HEK293T (cell line): ENCODE measurements around the gene FGFR3.

Source experiments
- ARNT ChIP-seq: fragments of 450-650 bp; IDR thresholded peaks from 2 replicates; pipeline ENCODE4 v1.6.1; 2017; ENCODE audit warnings: mild to moderate bottlenecking
- BHLHE40 ChIP-seq: fragments of 450-650 bp; IDR thresholded peaks from 2 replicates; pipeline ENCODE4 v1.6.1; 2016; ENCODE audit warnings: mild to moderate bottlenecking, moderate library complexity, borderline replicate concordance
- ELF4 ChIP-seq: fragments of 450-650 bp; IDR thresholded peaks from 2 replicates; pipeline ENCODE4 v1.6.1; 2017; ENCODE audit warnings: antibody characterized with exemption
- FOXA1 ChIP-seq: fragments of 450-650 bp; IDR thresholded peaks from 2 replicates; pipeline ENCODE4 v1.6.1; 2016; ENCODE audit warnings: mild to moderate bottlenecking
- FOXM1 ChIP-seq: fragments of 450-650 bp; IDR thresholded peaks from 2 replicates; pipeline ENCODE4 v1.6.1; 2017; ENCODE audit warnings: mild to moderate bottlenecking, borderline replicate concordance
- L3MBTL2 ChIP-seq: fragments of 450-650 bp; conservative IDR thresholded peaks from 2 replicates; pipeline ENCODE4 v1.6.1; 2016; ENCODE audit warnings: mild to moderate bottlenecking
- LEF1 ChIP-seq: fragments of 450-650 bp; IDR thresholded peaks from 2 replicates; pipeline ENCODE4 v1.6.1; 2017; ENCODE audit warnings: mild to moderate bottlenecking, borderline replicate concordance
- SP1 ChIP-seq: fragments of 450-650 bp; IDR thresholded peaks from 2 replicates; pipeline ENCODE4 v1.6.1; 2017
- TARDBP ChIP-seq: fragments of 450-650 bp; IDR thresholded peaks from 2 replicates; pipeline ENCODE4 v1.6.1; 2016
- ZNF384 ChIP-seq: fragments of 450-650 bp; IDR thresholded peaks from 2 replicates; pipeline ENCODE4 v1.6.1; 2016
- TF ChIP-seq, protein P1 (sequence below): fragments of 450-650 bp; IDR thresholded peaks from 2 replicates; pipeline ENCODE4 v1.6.1; 2016

DNA sequence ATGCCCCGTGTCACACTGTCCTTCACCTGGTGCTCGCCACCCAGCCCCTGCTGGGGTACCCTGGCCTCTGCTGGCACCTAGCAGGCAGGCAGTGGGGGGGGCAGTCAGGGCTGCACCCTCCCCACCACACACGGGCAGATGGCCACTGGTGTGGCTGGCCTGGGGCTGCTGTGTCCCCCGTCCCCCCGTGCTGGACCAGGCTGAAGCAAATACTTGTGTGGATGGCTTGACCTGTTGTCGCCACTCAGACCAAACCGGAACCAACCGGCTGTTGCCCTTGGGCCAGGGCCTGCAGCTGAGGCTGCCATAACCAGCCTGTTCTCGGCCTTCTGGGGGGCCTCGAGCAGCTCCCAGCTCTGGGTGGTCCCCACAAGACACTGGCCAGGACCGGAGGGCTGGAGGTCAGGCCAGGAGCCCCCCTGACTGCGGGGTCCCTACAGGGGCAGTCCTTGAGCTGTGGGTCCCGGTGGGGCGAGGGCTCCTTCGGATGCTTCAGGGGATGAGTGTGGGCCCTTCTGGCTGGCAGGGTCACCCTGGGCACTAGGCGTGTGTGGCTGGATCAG is 4.3 kb downstream of the FGFR3 start:
- TF ChIP-seq TARDBP (no peak), SP1 (no peak), BHLHE40 (no peak), FOXM1 (no peak), FOXA1 (no peak), L3MBTL2 (no peak), LEF1 (no peak), ZNF384 (no peak), ELF4 (no peak), ARNT (no peak)
- TF ChIP-seq, protein P1, sequence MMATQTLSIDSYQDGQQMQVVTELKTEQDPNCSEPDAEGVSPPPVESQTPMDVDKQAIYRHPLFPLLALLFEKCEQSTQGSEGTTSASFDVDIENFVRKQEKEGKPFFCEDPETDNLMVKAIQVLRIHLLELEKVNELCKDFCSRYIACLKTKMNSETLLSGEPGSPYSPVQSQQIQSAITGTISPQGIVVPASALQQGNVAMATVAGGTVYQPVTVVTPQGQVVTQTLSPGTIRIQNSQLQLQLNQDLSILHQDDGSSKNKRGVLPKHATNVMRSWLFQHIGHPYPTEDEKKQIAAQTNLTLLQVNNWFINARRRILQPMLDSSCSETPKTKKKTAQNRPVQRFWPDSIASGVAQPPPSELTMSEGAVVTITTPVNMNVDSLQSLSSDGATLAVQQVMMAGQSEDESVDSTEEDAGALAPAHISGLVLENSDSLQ = no peak
